NCI-H1048 (cell line): Measurements from ENCODE around the gene SMARCAL1.
"Not testable (repeated sequence)": the region's sequence is repeated elsewhere in the genome, so short reads cannot be mapped to it uniquely, and the experiment has no call there.

ENCODE experiments used
- DNase-seq: peaks from one replicate; lab custom pipeline; 2025; lab: John Stamatoyannopoulos, UW

SMARCAL1 gene

DNA sequence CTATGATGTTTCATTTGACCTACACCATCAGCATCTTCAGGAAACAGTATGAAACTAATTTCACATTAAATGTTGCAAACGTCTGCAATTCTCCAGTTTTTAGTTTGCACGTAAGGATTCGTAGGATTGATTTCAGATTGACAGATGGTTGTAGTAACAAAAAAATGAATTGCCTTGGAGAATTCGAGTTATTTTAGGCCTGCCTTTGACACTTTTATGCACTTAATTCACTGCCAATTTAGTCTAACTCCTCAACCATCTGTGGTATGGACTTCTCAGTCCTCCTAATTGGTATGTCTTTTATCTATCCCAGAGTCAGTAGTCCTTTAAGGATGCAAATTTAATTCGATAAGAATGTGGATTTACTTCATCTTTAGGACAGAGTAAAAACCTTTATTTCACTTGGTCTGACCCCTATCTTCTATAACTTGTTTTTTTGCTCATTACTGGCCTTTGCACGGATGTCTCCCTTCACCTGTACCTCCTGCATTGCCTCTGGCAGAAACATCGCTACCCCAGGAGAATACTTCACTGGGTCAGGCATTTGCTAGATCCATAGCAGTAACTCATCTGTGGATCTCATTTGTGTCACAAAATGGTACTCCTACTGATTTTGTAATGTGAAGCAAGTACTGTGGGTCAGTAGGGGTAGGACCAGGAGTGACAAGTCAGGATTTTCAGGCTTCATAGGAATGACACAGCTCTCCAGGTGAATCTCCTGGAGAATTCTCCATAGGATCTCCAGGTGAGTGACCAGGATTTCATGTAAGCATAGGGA lies 90.3 kb downstream of the SMARCAL1 start:
- no peak for DNase-seq

GRCh38 chr2:216503159-216503629 lies 90.9 kb downstream of the SMARCAL1 start:
- no peak for DNase-seq

DNA sequence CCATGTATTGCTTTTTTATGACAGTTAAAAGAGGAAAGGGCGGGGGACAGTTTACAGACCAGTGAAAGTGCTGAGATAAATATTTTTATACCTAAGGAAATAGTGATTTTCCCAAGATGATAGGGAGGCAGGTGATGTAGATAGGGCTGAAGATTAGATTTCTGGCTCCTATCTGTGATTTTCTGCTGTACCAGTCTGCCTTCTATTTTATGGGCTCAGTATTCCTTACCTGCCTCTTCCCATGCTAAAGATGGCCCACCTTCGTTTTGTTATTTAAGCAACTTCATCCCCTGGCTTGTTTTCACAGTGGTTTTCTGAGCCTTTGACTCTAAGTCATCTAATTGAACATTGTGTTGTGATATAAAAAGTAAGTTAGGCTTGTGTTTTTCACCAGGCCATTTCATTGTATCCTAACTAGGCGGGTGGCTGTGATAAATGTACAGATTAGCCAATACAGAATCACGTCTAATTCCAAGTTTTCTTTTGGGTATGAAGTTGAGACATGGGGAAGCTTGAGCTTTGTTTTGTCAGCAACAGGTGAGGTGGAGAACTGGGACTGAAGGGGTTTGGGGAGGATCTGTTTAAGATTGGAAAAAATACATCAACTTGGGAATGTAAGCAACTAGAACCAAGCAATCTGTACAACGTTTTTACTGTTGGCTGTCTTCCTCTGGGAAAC lies 91.6 kb downstream of the SMARCAL1 start:
- DNase-seq = no peak

- no peak for DNase-seq
Observed at GRCh38 chr2:216504376-216504762, 92.1 kb downstream of the SMARCAL1 start.

GRCh38 chr2:216505133-216506106 lies 93.1 kb downstream of the SMARCAL1 start:
- no peak for DNase-seq

DNA sequence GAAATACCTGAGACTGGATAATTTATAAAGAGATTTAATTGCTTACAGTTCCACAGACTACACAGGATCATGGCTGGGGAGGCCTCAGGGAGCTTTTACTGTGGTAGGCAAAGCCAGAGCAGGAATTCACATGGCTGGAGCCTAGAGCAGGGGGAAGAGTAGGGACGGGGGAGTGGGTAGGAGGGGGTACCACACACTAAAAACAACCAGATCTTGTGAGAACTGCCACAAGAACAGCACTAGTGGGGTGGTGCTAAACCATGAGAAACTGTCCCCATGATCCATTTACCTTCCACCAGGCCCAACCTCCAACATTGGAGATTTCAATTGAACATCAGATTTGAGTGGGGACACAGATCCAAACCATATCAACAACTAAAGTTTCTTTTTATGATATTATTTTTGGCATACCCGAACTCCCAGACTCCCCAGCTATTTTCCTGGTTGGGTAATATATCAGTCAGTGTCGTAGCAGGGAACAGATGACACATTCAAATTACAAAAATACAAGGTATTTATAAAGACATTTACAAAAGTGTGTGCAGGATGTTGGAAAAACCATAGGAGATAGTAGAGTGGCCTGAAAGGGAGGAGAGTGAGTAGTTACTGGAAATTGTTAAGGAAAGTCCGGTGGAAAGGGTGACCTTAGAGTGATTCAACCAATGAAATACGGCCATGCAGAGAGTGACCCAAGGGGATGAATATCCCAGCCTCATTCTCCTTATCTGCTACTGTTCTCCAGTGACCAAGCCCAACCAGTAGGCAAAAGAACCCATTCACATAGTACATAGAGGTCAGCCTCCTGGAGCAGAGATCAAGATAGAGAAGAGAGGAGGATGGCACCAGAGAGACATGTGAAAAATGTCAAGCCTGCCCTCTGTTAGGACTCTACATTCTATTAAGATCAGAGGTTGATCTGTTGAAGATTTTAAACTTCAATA lies 95.2 kb downstream of the SMARCAL1 start:
- DNase-seq = no peak

GRCh38 chr2:216508229-216508628 lies 95.9 kb downstream of the SMARCAL1 start:
- no peak for DNase-seq

- no peak for DNase-seq
Observed at GRCh38 chr2:216516730-216517350, 104.6 kb downstream of the SMARCAL1 start.

GRCh38 chr2:216517447-216518225 lies 105.4 kb downstream of the SMARCAL1 start:
- no peak for DNase-seq

DNA sequence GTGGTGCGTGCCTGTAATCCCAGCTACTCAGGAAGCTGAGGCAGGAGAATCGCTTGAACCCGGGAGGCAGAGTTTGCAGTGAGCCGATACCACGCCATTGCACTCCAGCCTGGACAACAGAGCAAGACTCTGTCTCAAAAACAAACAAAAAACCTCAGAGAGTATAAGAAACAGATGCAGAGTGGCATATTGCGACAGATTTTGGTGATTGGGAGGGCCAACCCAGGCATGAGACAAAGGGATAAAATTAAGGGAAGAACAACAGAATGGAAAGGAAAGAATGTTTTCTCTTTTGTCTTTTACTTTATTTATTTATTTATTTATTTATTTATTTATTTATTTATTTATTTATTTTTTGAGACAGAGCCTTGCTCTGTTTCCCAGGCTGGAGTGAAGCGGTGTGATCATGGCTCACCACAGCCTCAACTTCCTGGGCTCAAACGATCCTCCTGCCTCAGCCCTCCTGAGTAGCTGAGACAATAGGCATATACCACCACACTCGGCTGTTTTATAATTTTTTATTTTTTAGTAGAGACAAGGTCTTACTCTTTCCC lies 106.4 kb downstream of the SMARCAL1 start:
- DNase-seq = not testable (repeated sequence)

DNA sequence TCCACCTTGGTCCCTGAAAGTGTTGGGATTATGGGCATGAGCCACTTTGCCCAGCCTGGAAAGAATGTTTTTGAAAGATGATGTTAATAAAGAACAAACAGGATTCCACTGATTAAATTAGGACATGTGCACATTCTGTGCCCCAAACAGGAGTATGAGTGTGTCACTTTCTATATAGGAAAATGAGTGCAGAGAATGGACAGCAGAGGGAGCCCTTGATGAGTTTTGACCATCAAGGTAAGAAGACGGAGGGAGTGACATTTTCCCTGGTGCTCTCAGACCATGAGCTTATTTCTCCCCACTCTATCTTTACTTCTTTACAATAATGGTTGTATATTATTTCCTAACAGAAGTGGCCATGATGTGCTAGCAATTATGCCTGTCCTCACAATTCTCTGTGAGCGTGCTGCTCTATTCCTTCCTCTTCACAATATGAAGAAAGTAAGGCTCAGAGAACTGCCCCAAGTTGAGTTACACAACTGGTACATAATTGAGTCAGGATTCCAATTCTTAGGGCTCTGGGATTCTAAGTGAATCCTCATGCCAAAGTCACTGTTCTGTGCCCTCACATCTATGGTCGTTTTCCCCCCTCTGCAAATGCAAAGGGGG lies 107.0 kb downstream of the SMARCAL1 start:
- DNase-seq = peak; percentile 39

DNA sequence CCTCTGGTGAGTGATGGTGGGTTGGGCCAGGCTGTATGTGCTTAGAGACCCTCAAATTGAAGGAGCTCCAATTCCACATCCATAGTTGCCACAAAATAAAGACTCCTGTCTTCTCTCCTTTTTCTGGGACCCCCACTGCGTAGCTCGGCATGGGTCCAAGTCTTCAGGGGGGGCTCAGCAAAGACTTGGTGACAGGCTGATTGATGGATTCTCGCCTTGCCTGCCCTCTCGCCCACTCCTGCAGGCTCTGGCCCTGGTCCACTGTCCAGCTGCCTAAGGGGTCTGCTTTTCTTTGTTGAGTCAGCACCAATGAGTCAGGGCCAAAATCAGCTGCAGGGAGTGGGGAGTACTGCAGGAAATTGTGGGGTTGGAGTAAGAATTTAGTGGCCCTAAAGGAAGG lies 107.8 kb downstream of the SMARCAL1 start:
- no peak for DNase-seq

DNA sequence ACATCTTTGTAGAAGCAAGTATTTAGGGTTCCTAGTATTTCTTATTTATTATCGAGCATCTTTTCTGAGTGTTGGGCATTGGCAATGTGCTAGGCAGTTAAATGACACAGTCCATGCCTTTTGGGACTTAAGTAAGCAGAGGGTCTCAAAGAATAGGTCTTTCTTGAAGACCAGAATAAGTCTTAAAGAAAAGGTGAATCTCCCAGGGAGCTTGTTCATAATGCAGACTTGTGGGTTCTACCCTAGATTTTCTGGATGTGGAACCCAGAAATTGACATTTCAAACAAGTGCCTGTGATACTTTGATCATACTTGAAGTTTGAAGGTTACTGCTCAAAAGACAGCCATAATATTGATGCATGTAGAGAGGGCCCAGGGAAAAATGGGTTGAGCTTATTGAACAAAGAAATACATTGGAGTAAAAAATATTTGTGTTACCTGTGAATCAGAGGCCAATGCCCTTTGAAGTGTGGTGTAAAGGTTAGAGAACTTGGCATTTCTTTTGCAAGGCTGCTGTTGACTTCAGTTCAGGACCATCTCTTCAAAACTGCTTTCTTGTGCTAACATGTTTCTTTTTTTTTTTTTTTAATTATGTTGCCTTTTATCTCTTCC lies 110.7 kb downstream of the SMARCAL1 start:
- no peak for DNase-seq

- no peak for DNase-seq
Observed at GRCh38 chr2:216525972-216526371, 113.7 kb downstream of the SMARCAL1 start.

GRCh38 chr2:216526939-216527338 lies 114.7 kb downstream of the SMARCAL1 start:
- no peak for DNase-seq

GRCh38 chr2:216527600-216527999 lies 115.3 kb downstream of the SMARCAL1 start:
- DNase-seq = no peak

DNA sequence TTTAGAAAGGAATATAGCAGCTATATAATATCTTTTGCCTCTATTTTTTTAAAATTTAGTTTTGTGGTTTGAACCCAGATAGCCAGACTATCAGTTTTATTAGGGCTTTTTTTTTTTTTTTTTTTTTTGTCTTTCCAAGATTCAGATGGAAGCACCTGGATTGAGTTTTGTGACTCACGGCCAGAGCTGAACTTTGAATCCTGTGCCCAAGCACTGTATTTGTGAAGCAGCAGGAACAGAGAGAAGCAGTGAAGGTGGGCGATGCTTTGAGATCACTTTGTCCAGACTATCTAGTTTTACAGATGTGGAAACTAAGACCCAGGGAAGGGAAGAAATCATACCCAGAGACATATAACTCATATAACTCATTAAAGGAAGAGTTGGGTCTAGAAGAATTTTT lies 120.3 kb downstream of the SMARCAL1 start:
- DNase-seq = no peak
